ENCODE data around the gene LYZL4. TPM values are rescaled to one million over a fixed set of nuclear protein-coding genes. Genes with fewer than 3 reads are reported as not detected.

LYZL4 gene
- total RNA-seq, 1 donor from 2014 or later, result not detected

DNA sequence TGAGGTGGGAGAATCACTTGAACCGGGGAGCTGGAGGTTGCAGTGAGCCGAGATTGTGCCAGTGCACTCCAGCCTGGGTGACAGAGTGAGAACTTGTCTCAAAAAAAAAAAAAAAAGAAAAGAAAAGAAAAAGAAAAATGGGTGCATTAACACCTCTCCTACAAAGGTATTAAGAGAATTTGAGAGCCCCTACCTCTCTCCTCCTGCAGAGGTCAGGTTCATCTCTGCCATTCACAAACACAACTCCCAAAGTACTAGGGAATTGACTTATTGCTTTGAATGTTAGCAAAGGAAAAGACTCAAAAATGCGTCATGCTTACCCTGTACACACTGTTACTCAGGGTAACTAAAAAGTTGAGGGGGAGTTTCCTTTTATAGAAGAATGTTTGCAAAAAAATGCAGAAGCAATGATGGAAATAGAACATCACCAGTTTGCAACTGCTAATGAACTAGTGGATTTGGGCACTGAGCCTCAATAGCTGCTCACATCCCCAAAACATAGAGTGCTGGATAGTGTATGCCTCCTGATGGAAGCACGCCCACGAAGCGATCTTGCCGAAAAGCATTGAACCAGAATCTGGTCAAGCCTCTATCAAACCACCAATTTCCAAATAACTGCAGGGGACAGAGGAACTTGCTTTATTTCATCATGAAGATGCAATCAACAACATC, 15.5 kb upstream of the LYZL4 start:
- DNase-seq, result no peak

DNA sequence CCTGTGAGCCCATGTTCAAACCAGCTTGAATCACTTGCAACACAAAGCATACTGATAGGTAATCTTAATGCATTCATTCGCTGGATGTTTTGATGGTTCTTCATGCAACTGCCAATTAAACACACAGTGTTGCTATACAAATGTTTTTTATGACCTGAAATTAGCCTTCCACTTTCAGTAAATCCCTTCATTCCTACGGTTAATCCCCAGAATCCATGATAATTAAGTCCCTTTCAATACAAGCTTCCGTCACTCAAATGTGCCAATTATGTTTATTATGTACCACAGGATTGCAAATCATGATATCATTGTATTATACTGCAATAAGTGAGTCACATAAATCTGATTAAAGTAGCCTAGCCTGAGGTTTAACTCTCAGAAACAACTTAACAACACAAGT, 14.5 kb upstream of the LYZL4 start:
- no peak for DNase-seq

GRCh38 chr3:42421818-42422796, 11.7 kb upstream of the LYZL4 start:
- no peak for DNase-seq

DNA sequence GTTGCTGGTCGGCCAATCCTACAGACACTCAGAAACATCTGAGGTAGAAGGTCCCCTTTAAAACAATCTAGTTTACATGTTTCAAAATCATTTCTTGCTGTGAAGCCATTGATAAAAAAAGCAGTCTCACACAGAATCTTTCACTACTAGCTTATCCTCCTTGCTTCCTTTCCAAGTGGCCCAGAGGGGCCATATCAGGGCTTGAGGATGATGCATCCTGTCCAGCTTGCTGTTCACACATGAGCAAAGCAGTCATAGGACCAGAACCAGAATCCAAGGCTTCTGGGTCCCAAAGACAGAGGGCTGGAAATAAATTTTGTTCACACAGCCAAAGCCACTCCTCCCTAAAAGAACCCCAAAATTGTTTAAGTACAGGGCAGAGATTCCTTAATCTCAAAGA, 9.2 kb upstream of the LYZL4 start:
- DNase-seq, result no peak

DNA sequence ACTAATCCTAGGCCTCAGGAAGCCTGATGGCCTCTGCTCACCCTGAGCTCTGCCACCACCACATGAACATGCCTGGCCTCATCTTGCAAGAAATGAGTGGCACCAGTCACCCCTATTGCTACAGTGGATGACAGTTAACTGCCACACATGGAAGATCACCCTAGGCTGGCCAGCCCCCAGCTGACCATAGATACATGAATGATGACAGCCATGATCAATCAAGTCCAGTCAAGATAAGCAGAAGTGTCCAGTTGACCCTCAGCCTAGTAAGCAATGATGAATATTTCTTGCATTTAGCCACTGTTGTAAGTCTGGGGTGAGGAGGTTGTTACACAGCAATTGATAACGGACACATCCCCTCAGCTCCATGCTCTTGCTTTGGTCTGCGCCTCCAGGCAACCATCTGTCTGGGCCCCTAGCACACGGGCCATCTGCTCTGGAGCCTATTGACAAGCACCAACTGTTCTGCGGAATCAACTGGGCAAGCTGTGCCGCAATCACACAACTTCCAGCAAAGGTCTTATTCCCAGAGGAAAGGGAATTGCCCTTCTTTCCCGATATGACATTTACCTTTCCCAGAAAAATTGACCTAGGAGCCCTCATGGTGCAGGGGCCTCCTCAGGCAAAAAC, 2.2 kb upstream of the LYZL4 start:
- DNase-seq, result no peak

DNA sequence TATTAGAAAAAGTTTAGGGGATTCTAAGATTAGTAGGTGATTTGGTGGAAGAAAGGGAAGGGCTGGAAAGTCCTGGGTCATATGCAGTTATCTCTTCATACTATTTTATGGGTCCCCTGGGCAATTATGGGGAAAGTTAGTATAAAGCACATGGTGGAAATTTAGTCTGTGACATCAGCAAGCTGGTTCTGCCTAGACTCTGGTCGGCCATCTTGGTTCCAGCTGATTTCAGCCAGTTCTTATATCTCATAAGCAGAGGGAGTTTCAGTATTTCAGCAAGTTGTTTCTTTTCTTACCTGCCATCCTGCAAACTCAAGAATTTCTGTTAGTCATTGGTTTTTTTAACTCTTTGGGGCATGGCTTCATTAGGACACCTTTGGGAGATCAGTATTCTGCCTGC, 1.0 kb upstream of the LYZL4 start:
- no peak for DNase-seq

DNA sequence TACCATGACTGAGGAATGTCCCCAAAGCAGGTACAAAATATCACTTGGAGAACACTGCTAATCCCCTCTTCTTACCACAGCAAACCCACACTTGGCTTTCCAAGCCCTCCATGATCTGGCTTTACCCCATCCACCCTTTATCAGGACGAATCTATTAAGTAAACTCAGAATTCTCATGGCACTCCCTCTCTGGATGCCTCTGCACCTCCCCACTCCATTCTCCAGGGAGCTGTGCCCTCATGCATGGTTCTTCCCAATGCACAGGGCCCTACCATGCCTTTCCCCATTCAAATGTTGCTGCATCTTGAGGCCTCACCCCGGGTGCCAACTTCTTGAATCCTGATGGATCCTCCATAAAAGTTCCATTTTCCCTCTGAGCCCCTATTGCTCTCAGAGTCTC, 2.3 kb downstream of the LYZL4 start:
- DNase-seq, result no peak

GRCh38 chr3:42406727-42407450, 3.5 kb downstream of the LYZL4 start:
- DNase-seq, result no peak

DNA sequence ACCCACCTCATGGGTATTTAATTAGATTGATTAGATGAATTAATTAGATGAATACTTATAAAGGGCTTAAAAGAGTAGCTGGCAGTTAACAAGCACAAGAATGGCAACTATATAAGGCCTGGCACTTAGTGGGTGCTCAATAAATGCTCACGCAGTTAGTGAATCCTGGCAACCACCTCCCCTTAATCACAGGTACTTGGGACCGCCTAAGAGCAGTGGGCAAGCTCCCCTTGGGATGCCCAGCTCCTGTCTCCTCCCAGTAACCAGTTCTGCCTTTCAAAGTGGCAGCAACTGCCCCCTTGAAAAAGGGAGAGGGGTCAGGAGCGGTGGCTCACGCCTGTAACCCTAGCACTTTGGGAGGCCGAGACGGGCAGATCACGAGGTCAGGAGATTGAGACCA, 4.6 kb downstream of the LYZL4 start:
- no peak for DNase-seq

GRCh38 chr3:42403737-42404136, 6.7 kb downstream of the LYZL4 start:
- DNase-seq, result no peak

DNA sequence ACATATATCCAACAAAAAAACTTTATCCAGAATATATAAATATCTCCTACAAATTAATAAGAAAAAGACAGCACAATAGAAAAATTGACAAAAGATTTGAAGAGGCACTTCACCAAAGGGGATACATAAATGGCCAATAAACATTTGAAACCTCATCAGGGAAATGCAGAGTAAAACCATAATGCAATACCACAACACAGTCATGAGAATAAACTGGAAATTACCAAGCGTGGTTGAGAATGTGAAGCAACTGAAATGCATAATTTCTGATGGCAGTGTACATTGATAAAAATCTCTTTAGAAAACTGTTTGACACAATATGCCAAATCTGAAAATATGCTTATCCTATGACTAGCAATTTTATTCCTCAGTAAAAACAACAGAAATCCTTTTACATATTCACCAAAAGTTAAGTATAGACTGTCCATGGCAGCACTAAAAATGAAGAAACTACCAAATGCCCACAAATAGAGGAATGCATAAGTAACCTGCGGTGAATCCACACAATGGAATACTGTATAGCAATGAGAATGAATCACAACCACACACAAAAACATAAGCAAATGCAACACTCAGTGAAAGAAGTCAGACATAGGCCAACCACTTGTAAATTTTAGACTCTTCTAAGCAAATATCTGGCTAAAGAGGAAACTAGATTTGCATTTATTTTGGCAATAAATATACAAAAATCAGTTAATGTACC, 7.9 kb downstream of the LYZL4 start:
- no peak for DNase-seq

- DNase-seq, result no peak
Measured at GRCh38 chr3:42398080-42398479, 12.3 kb downstream of the LYZL4 start.

- DNase-seq, result no peak
Measured at GRCh38 chr3:42397644-42398043, 12.8 kb downstream of the LYZL4 start.

GRCh38 chr3:42394579-42395288, 15.7 kb downstream of the LYZL4 start:
- no peak for DNase-seq

- peak; percentile 14 for DNase-seq
Measured at GRCh38 chr3:42387802-42388651, 22.4 kb downstream of the LYZL4 start.

- DNase-seq, result no peak
Measured at GRCh38 chr3:42381551-42382082, 28.8 kb downstream of the LYZL4 start.

DNA sequence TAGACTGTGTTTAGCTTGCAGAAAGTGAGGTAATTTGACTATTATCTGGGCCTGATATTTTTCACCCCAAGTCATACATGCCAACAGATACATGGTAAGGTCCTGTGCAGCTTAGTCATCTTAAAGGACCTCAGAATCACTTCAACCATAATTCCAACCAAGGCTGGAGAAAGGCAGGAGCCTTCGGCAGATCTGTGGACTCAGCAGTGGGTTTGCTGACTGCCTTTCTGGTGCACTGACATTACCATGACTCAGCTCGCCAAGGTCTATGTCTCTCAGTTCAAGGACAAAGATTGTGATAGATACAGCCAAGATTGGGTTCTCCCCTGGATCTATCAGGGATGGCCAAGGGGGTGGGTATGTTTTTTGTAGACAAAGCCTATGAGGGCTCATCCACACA, 32.7 kb downstream of the LYZL4 start:
- DNase-seq, result no peak

- peak; percentile 70 for DNase-seq
Measured at GRCh38 chr3:42376344-42376798, 34.0 kb downstream of the LYZL4 start.

DNA sequence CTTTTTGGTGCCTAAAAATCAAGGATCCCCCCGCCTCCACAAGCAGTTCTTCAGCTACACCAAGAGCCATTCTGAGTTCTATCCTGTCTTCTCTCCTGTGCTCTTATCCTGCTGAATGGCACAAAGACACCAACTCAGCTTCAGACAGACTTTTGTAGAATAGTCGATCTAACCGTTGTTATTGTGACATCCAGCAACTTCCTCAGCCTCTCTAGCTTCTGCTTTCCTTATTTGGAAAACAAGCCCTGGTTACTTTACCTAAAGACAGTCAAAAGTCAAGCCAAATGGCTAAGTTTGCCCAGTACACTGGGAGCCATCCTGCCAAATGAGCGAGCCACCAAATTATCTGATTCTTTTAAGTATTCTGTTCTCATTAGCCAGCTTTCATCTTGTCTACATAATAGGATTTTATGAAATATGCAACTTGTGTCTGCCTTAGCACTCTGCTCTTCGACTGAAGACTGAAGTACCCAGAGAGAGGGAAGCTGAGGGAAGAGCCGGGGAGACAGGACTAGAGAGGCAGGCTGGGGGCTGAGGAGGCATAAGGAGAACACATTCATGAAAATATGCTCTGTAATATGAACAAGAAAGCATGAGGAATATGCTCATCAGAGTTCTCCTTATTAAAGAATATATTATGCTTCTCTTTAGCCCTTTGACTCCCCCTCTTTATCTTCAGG, 35.1 kb downstream of the LYZL4 start:
- no peak for DNase-seq
